Stimulated activated CD8-positive, alpha-beta memory T cell treated with anti-CD3 and anti-CD28 coated beads, Interleukin-12 subunit alpha, Interleukin-12 subunit beta, amount 100 ng/mL, for 24 hours (primary cell): Measurements from ENCODE around the gene HYAL3.

Source experiments
- DNase-seq: peaks from one replicate; pipeline ENCODE4 v3.0.0-alpha.2; 2020; ENCODE audit errors: extremely low read depth

The HYAL3 gene

GRCh38 chr3:50298836-50299637 is at the start of gene HYAL3, which contains the start of gene NAA80:
HYAL3 (minus strand) TSS chr3:50299405; CDS start chr3:50295602, 3,803 bp downstream.
NAA80 (minus strand) TSS chr3:50299405; CDS start chr3:50297463, 1,942 bp downstream.
- peak; percentile 95 for DNase-seq

- no peak for DNase-seq
Observed at GRCh38 chr3:50347187-50347813, 48.1 kb upstream of the HYAL3 start.

- DNase-seq = no peak
Observed at GRCh38 chr3:50345586-50346234, 46.5 kb upstream of the HYAL3 start, which contains the start of gene ZMYND10. ZMYND10 (minus strand) TSS chr3:50345732; CDS start chr3:50345579, 153 bp downstream.

GRCh38 chr3:50345008-50345407 is 45.8 kb upstream of the HYAL3 start:
- no peak for DNase-seq

- DNase-seq = no peak
Observed at GRCh38 chr3:50342813-50343633, 43.8 kb upstream of the HYAL3 start.

GRCh38 chr3:50341996-50342650 is 42.9 kb upstream of the HYAL3 start:
- DNase-seq = no peak

- DNase-seq = no peak
Observed at GRCh38 chr3:50341537-50341936, 42.3 kb upstream of the HYAL3 start.

- DNase-seq = no peak
Observed at GRCh38 chr3:50340448-50341329, 41.5 kb upstream of the HYAL3 start, which contains the start of gene RASSF1. RASSF1 (minus strand) TSS chr3:50340836; CDS start chr3:50340805, 31 bp downstream.

GRCh38 chr3:50340147-50340447 is 40.9 kb upstream of the HYAL3 start:
- DNase-seq = no peak

GRCh38 chr3:50339485-50340146 is 40.4 kb upstream of the HYAL3 start:
- DNase-seq = no peak

- no peak for DNase-seq
Observed at GRCh38 chr3:50338965-50339364, 39.8 kb upstream of the HYAL3 start.

- peak; percentile 95 for DNase-seq
Observed at GRCh38 chr3:50337175-50337861, 38.1 kb upstream of the HYAL3 start.

GRCh38 chr3:50336452-50337174 is 37.4 kb upstream of the HYAL3 start:
- DNase-seq = no peak

GRCh38 chr3:50334339-50335075 is 35.3 kb upstream of the HYAL3 start:
- no peak for DNase-seq

GRCh38 chr3:50333744-50334328 is 34.6 kb upstream of the HYAL3 start:
- DNase-seq = no peak

- DNase-seq = no peak
Observed at GRCh38 chr3:50331364-50331907, 32.2 kb upstream of the HYAL3 start.

GRCh38 chr3:50330330-50330729 is 31.1 kb upstream of the HYAL3 start:
- no peak for DNase-seq
